ENCODE measurements around the gene CMC2.

DNA sequence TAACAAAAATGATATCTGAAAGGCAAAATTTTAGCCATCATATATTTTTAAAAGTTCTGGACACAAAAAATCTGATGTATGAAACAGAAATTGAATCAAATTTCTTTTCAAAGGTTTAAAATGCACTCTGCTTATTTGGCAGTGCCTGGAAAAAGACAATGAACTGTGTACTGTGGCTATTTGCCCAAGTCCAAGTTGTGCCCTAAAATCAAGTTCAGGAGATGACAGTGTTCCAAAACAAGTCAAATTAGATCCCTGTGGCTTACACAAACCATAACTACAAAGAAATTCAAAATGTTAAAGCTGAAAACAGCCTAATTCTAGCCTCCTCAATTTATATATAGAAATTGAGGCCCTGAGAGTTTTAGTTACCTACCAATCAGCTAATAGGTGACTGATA lies 25.6 kb downstream of the CMC2 start:
- TF ChIP-seq CTCF (IDR thresholded peaks at IDR 0.05; ENCODE audit: insufficient read depth, low read length) (no peak), POLR2AphosphoS5 (IDR thresholded peaks at IDR 0.05; ENCODE audit: low read depth) (no peak), SPI1 (IDR thresholded peaks at IDR 0.05; ENCODE audit: borderline replicate concordance, low read depth) (no peak), GABPA (IDR thresholded peaks at IDR 0.05; ENCODE audit: low read depth) (no peak)
- TF ChIP-seq, protein P1, sequence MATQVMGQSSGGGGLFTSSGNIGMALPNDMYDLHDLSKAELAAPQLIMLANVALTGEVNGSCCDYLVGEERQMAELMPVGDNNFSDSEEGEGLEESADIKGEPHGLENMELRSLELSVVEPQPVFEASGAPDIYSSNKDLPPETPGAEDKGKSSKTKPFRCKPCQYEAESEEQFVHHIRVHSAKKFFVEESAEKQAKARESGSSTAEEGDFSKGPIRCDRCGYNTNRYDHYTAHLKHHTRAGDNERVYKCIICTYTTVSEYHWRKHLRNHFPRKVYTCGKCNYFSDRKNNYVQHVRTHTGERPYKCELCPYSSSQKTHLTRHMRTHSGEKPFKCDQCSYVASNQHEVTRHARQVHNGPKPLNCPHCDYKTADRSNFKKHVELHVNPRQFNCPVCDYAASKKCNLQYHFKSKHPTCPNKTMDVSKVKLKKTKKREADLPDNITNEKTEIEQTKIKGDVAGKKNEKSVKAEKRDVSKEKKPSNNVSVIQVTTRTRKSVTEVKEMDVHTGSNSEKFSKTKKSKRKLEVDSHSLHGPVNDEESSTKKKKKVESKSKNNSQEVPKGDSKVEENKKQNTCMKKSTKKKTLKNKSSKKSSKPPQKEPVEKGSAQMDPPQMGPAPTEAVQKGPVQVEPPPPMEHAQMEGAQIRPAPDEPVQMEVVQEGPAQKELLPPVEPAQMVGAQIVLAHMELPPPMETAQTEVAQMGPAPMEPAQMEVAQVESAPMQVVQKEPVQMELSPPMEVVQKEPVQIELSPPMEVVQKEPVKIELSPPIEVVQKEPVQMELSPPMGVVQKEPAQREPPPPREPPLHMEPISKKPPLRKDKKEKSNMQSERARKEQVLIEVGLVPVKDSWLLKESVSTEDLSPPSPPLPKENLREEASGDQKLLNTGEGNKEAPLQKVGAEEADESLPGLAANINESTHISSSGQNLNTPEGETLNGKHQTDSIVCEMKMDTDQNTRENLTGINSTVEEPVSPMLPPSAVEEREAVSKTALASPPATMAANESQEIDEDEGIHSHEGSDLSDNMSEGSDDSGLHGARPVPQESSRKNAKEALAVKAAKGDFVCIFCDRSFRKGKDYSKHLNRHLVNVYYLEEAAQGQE (IDR thresholded peaks at IDR 0.05; ENCODE audit: insufficient replicate concordance, low read depth) = no peak
